ENCODE measurements around the gene AP4M1. TPM values are rescaled to one million over a fixed set of nuclear protein-coding genes. Genes with fewer than 3 reads are reported as not detected.

Gene AP4M1
- total RNA-seq, 3 donors from 2014 or later: 18.0 to 30.9 (median 23.9) TPM

DNA sequence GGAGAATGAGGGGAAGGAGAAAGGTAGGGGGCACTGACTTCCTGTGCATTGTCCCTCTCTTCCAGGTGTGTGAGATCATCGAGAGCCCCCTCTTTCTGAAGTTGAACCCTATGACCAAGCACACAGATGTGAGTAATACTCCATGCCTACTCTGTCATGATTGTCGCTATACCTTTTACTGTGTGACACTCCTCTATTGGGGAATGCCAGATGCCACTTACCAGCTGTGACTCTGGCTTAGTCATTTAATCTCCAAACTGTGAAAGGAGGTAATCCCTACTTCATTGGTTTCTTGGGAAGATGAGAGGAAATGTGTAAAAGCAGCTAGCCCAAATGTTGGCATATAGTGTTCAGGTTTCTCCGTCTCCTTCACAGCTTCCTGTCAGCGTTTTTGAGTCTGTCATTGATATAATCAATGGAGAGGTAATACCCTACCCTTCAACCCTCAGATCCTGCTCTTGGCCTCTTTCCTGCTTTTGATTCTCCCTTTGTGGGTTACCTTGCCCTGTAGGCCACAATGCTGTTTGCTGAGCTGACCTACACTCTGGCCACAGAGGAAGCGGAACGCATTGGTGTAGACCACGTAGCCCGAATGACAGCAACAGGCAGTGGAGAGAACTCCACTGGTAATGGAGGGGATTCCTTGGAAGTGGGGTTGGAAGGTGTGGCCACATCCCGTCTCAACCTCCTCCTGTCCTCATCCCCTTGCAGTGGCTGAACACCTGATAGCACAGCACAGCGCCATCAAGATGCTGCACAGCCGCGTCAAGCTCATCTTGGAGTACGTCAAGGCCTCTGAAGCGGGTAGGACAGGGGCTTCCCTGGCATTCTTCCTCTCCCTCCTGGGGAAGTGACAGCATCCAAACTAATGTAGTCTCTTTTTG lies 10.7 kb upstream of the AP4M1 start:
- Histone ChIP-seq H3K9me3 (no peaks in the 10 kb centered on the region), H3K4me3 (no peak overlapping the region), H3K4me1 (ENCODE audit: low read depth) (peaks cover 6% of the 10 kb centered on the region), H3K36me3 (ENCODE audit: low read depth) (peaks cover 7% of the 10 kb centered on the region)
- DNase-seq (no peak), ATAC-seq (no peak)
- TF ChIP-seq, protein P1, sequence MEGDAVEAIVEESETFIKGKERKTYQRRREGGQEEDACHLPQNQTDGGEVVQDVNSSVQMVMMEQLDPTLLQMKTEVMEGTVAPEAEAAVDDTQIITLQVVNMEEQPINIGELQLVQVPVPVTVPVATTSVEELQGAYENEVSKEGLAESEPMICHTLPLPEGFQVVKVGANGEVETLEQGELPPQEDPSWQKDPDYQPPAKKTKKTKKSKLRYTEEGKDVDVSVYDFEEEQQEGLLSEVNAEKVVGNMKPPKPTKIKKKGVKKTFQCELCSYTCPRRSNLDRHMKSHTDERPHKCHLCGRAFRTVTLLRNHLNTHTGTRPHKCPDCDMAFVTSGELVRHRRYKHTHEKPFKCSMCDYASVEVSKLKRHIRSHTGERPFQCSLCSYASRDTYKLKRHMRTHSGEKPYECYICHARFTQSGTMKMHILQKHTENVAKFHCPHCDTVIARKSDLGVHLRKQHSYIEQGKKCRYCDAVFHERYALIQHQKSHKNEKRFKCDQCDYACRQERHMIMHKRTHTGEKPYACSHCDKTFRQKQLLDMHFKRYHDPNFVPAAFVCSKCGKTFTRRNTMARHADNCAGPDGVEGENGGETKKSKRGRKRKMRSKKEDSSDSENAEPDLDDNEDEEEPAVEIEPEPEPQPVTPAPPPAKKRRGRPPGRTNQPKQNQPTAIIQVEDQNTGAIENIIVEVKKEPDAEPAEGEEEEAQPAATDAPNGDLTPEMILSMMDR (IDR thresholded peaks at IDR 0.05): no peak
- intact Hi-C loops (cut with DNase I, micrococcal nuclease): no loop called here

DNA sequence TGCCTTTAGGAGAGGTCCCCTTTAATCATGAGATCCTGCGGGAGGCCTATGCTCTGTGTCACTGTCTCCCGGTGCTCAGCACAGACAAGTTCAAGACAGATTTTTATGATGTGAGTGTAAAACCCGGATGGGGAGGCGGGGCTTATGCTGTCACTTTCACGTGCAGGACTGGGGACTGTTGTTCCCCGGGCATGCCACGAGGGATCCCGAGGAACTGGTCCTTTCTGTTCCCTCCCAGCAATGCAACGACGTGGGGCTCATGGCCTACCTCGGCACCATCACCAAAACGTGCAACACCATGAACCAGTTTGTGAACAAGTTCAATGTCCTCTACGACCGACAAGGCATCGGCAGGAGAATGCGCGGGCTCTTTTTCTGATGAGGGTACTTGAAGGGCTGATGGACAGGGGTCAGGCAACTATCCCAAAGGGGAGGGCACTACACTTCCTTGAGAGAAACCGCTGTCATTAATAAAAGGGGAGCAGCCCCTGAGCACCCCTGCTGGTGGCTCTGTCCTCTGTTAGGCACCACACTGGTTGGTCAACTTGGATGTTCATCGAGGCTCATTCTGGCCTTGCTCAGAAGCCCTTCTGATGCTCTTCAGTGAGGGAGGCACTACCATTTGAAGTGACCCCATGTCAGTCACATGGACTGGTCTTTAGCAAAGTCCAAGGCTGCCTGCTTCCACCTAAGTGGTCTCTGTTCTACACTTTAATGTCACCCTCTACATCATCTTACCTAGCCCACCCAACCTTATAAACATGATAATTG lies 9.8 kb upstream of the AP4M1 start:
- intact Hi-C loops (cut with DNase I, micrococcal nuclease): no loop called here
- no peak overlapping the region for H3K4me3 ChIP-seq
- H3K9me3 ChIP-seq: no peaks in the 10 kb centered on the region
- TF ChIP-seq, protein P1 (IDR thresholded peaks at IDR 0.05): no peak
- DNase-seq (peak in 1 of 3 donors; percentile 32), ATAC-seq (no peak)
- peaks cover 6% of the 10 kb centered on the region for H3K4me1 ChIP-seq (ENCODE audit: low read depth)
- peaks cover 7% of the 10 kb centered on the region for H3K36me3 ChIP-seq (ENCODE audit: low read depth)

DNA sequence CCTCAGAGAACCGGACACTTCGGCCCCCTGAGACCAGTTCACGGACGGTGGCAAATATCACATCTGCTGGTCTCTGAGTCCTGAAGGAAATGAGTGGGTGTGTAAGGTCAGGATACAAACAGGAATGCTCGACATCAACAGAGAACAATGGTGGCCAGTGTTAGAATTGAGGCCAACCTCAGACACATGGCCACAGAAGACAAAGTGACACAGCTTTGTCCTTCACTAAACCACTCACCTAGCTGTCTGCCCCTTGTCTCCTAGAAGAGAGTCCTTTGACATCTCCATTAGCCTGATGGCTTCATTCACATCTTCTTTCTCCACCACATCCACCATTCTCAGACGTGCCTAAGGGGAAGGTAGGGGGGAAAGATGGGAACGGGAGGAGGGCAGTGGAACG lies 8.4 kb upstream of the AP4M1 start:
- peaks cover 4% of the 10 kb centered on the region for H3K4me1 ChIP-seq (ENCODE audit: low read depth)
- TF ChIP-seq, protein P1 (IDR thresholded peaks at IDR 0.05): no peak
- ATAC-seq (no peak), DNase-seq (no peak)
- H3K4me3 ChIP-seq: no peak overlapping the region
- H3K9me3 ChIP-seq: no peaks in the 10 kb centered on the region
- peaks cover 12% of the 10 kb centered on the region for H3K36me3 ChIP-seq (ENCODE audit: low read depth)
- intact Hi-C loops (cut with DNase I, micrococcal nuclease): no loop called here

DNA sequence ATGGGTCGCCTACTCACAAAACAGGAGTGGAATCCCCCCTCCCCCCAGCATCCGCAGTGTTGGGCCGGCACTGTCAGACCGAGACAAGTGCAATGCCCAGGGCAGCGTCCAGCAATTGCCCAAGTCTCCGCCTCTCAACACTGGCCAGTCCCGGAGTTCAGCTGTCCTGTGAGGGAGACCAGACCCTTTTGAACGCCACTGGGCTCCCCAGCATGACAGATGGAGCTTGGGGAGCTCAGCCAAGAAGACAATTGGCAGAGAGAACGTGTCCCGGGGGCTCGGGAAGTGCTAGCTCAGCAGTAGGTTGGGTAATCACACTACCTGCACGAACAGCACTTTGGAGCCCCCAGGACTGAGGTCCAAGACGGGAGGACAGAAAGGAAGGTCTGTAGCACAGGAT lies 7.9 kb upstream of the AP4M1 start:
- no peak for DNase-seq
- intact Hi-C loops (cut with DNase I, micrococcal nuclease): no loop called here
- Histone ChIP-seq H3K4me3 (no peak overlapping the region), H3K36me3 (ENCODE audit: low read depth) (peaks cover 12% of the 10 kb centered on the region), H3K4me1 (ENCODE audit: low read depth) (no peaks in the 10 kb centered on the region), H3K9me3 (no peaks in the 10 kb centered on the region)
- ATAC-seq: no peak
- TF ChIP-seq, protein P1 (IDR thresholded peaks at IDR 0.05): no peak

DNA sequence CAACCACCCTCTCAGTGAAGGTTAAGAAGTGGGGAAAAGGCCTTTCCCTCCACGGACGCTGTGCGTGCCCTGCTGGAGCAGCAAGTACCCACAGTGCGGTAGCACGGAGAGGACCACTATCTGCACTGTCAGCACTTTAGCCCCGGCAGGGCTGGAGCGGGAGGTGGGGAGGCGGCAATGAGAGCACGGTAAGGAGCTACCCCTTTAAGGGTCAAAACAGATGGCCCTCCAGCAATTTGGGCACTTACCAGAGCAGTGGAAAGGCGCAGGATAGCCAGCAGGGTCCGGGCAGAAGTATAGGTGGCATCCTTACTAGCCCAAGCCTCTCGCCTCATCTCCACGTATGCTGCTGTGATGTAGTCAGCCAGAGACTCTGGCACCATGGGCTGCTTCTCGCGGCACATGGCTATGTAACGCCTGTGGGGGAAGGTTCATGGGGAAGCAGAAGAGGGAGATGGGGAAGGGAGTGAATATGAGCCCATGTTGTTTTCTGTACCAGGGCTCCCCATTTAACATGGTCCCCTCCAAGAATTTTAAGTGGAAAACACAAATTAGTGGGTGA lies 7.4 kb upstream of the AP4M1 start:
- H3K9me3 ChIP-seq: no peaks in the 10 kb centered on the region
- intact Hi-C loops (cut with DNase I, micrococcal nuclease): no loop called here
- no peak for DNase-seq
- no peak for ATAC-seq
- no peak overlapping the region for H3K4me3 ChIP-seq
- H3K36me3 ChIP-seq (ENCODE audit: low read depth): peaks cover 12% of the 10 kb centered on the region
- TF ChIP-seq, protein P1 (IDR thresholded peaks at IDR 0.05): no peak
- H3K4me1 ChIP-seq (ENCODE audit: low read depth): no peaks in the 10 kb centered on the region

Data from mucosa of descending colon (tissue), 3 donors.